ENCODE measurements around the gene ELK3. TPM values are rescaled to one million over a fixed set of nuclear protein-coding genes. Genes with fewer than 3 reads are reported as not detected.
A peak's percentile ranks its signal among the peaks of the same experiment; 100 is the strongest.

ELK3 gene
- total and polyA plus RNA-seq, 2 experiments from 2014 or later: 5.5 to 8.3 TPM

DNA sequence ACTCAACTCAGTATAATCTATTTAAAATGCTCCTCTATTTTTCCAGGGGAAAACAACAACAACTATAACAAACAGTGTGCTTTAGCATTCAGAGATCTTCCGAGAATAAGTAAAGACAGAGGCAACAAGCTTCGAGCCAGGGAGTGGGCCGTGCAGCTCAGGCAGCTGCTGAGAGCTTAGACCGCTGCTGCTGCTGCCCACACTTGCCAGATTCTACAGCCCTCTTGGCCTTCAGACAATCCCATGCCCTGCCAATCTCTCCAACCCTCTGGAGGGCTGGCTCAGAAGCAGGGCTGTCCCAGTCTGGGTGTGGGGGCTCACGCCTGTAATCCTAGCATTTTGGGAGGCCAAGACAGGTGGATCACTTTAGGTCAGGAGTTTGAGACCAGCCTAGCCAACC, 23.4 kb upstream of the ELK3 start:
- H3K4me1 ChIP-seq (ENCODE audit: insufficient read depth): no peaks in the 10 kb centered on the region

More for the DNA sequence above, 23.4 kb upstream of the ELK3 start:
- Histone ChIP-seq H4K20me1 (replicated peaks; ENCODE audit: insufficient read depth) (no peaks in the 10 kb centered on the region), H3F3A (replicated peaks; ENCODE audit: low read depth) (no peaks in the 10 kb centered on the region), H3K4me2 (no peak overlapping the region), H3K27ac (ENCODE audit: low read depth) (no peak overlapping the region), H3K4me3 (no peak overlapping the region), H3K27me3 (ENCODE audit: insufficient read depth) (no peaks in the 10 kb centered on the region), H3K36me3 (ENCODE audit: insufficient read depth) (0 out of 2 replicates have a peak, but pooled peaks cover 5% of the 10 kb centered on the region), H3K9me2 (ENCODE audit: insufficient read depth) (no peaks in the 10 kb centered on the region; the same call in 1 of the 2 replicates), H3K79me2 (replicated peaks; ENCODE audit: insufficient read depth) (no peaks in the 10 kb centered on the region), H2AFZ (peak overlapping the region; percentile 57; the same call in 1 of the 2 replicates)
- H3K36me3 Mint-ChIP-seq (ENCODE audit: low read depth): no peaks in the 10 kb centered on the region
- DNase-seq (ENCODE audit: low spot score) (no peak), ATAC-seq (no peak)
- no peak overlapping the region for H3K4me3 Mint-ChIP-seq
- 0 out of 3 replicates have a peak, but pooled peaks cover 2% of the 10 kb centered on the region for H3K9me3 Mint-ChIP-seq
- no peak overlapping the region for H3K27ac Mint-ChIP-seq
- no peaks in the 10 kb centered on the region for H3K4me1 Mint-ChIP-seq
- H3K27me3 Mint-ChIP-seq (ENCODE audit: insufficient read depth, low read depth, poor library complexity): no peaks in the 10 kb centered on the region
- TF ChIP-seq ZNF114 (CRISPR knock-in tag; IDR thresholded peaks at IDR 0.05) (no peak), ETS1 (IDR thresholded peaks at IDR 0.05) (no peak), EZH2 (IDR thresholded peaks at IDR 0.05; ENCODE audit: low read depth, unreplicated experiment) (no peak), EZH2phosphoT487 (IDR thresholded peaks at IDR 0.05; ENCODE audit: unreplicated experiment) (no peak), CREB1 (CRISPR knock-in tag; IDR thresholded peaks at IDR 0.05; ENCODE audit: low read depth) (no peak), NANOG (IDR thresholded peaks at IDR 0.05; ENCODE audit: borderline replicate concordance) (no peak), REST (IDR thresholded peaks at IDR 0.05; ENCODE audit: unreplicated experiment) (no peak), CTCF (conservative IDR thresholded peaks at IDR 0.05; ENCODE audit: low read depth in 2 of 2) (no peak), ZNF331 (CRISPR knock-in tag; IDR thresholded peaks at IDR 0.05; ENCODE audit: low read depth) (no peak), JUNB (IDR thresholded peaks at IDR 0.05; ENCODE audit: unreplicated experiment) (no peak), STAT1 (IDR thresholded peaks at IDR 0.05; ENCODE audit: unreplicated experiment) (no peak), POLR2AphosphoS5 (IDR thresholded peaks at IDR 0.05; ENCODE audit: low read depth) (no peak)
- TF ChIP-seq, protein P1, sequence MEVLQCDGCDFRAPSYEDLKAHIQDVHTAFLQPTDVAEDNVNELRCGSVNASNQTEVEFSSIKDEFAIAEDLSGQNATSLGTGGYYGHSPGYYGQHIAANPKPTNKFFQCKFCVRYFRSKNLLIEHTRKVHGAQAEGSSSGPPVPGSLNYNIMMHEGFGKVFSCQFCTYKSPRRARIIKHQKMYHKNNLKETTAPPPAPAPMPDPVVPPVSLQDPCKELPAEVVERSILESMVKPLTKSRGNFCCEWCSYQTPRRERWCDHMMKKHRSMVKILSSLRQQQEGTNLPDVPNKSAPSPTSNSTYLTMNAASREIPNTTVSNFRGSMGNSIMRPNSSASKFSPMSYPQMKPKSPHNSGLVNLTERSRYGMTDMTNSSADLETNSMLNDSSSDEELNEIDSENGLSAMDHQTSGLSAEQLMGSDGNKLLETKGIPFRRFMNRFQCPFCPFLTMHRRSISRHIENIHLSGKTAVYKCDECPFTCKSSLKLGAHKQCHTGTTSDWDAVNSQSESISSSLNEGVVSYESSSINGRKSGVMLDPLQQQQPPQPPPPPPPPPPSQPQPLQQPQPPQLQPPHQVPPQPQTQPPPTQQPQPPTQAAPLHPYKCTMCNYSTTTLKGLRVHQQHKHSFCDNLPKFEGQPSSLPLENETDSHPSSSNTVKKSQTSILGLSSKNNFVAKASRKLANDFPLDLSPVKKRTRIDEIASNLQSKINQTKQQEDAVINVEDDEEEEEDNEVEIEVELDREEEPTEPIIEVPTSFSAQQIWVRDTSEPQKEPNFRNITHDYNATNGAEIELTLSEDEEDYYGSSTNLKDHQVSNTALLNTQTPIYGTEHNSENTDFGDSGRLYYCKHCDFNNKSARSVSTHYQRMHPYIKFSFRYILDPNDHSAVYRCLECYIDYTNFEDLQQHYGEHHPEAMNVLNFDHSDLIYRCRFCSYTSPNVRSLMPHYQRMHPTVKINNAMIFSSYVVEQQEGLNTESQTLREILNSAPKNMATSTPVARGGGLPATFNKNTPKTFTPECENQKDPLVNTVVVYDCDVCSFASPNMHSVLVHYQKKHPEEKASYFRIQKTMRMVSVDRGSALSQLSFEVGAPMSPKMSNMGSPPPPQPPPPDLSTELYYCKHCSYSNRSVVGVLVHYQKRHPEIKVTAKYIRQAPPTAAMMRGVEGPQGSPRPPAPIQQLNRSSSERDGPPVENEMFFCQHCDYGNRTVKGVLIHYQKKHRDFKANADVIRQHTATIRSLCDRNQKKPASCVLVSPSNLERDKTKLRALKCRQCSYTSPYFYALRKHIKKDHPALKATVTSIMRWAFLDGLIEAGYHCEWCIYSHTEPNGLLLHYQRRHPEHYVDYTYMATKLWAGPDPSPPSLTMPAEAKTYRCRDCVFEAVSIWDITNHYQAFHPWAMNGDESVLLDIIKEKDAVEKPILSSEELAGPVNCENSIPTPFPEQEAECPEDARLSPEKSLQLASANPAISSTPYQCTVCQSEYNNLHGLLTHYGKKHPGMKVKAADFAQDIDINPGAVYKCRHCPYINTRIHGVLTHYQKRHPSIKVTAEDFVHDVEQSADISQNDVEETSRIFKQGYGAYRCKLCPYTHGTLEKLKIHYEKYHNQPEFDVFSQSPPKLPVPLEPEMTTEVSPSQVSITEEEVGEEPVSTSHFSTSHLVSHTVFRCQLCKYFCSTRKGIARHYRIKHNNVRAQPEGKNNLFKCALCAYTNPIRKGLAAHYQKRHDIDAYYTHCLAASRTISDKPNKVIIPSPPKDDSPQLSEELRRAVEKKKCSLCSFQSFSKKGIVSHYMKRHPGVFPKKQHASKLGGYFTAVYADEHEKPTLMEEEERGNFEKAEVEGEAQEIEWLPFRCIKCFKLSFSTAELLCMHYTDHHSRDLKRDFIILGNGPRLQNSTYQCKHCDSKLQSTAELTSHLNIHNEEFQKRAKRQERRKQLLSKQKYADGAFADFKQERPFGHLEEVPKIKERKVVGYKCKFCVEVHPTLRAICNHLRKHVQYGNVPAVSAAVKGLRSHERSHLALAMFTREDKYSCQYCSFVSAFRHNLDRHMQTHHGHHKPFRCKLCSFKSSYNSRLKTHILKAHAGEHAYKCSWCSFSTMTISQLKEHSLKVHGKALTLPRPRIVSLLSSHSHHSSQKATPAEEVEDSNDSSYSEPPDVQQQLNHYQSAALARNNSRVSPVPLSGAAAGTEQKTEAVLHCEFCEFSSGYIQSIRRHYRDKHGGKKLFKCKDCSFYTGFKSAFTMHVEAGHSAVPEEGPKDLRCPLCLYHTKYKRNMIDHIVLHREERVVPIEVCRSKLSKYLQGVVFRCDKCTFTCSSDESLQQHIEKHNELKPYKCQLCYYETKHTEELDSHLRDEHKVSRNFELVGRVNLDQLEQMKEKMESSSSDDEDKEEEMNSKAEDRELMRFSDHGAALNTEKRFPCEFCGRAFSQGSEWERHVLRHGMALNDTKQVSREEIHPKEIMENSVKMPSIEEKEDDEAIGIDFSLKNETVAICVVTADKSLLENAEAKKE (CRISPR knock-in tag; IDR thresholded peaks at IDR 0.05): no peak

All from GM23338 (cell line).